Astrocyte of the cerebellum (primary cell): Measurements from ENCODE around the gene NOTUM.

Experiments
- DNase-seq: peaks from one replicate; pipeline ENCODE4 v3.0.0-alpha.2; 2011; ENCODE audit warnings: low read depth
- H3K4me3 ChIP-seq: 2 replicates; pipeline ENCODE4 v1.5.1; 2011; ENCODE audit warnings: mild to moderate bottlenecking, low read depth, low read length, moderate library complexity
- in situ Hi-C: cut with HindIII; loops from 2 replicates; pipeline ENCODE4 v1.10.0; 2017; ENCODE audit warnings: low sequenced_read_pairs
- TF ChIP-seq, protein P1 (sequence below): IDR thresholded peaks from 2 replicates; pipeline ENCODE4 v1.5.1; 2012; ENCODE audit warnings: low read length, low read depth, moderate library complexity, mild to moderate bottlenecking; ENCODE audit errors: missing control alignments

Gene NOTUM

DNA sequence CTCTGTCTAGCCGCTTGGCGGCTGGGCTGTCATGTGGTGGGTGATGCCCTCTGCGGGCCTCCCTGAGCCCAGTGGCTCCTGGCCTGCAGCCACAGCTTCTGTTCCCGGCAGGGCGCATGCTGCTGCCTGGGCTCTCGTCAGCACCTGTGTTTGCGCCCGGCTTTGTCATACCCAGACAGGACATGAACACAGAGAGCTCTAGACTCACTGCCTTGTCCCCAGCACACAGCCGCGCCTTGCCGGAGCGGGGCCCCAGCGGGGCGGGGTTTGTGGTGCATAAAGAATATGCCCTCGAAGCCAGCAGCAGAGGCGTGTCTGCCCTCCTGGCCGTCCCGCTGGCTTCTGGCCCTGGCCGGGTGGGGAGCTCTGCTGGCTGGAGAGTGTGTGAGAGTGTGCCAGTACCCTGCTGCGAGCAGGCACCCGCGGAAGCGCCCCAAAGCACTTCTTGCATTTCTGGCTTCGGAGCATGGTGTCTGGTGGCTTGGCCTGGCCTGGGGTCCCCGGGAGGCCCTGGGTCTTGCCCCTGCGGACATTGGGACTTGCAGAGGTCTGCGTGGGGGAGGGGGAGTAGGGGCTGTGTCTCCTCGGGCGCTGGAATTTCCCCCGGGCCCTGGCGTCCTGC lies 30.8 kb upstream of the NOTUM start:
- no peak for DNase-seq
- no peak overlapping the region for H3K4me3 ChIP-seq
- TF ChIP-seq, protein P1, sequence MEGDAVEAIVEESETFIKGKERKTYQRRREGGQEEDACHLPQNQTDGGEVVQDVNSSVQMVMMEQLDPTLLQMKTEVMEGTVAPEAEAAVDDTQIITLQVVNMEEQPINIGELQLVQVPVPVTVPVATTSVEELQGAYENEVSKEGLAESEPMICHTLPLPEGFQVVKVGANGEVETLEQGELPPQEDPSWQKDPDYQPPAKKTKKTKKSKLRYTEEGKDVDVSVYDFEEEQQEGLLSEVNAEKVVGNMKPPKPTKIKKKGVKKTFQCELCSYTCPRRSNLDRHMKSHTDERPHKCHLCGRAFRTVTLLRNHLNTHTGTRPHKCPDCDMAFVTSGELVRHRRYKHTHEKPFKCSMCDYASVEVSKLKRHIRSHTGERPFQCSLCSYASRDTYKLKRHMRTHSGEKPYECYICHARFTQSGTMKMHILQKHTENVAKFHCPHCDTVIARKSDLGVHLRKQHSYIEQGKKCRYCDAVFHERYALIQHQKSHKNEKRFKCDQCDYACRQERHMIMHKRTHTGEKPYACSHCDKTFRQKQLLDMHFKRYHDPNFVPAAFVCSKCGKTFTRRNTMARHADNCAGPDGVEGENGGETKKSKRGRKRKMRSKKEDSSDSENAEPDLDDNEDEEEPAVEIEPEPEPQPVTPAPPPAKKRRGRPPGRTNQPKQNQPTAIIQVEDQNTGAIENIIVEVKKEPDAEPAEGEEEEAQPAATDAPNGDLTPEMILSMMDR = no peak
- in situ Hi-C loops = no loop called here

DNA sequence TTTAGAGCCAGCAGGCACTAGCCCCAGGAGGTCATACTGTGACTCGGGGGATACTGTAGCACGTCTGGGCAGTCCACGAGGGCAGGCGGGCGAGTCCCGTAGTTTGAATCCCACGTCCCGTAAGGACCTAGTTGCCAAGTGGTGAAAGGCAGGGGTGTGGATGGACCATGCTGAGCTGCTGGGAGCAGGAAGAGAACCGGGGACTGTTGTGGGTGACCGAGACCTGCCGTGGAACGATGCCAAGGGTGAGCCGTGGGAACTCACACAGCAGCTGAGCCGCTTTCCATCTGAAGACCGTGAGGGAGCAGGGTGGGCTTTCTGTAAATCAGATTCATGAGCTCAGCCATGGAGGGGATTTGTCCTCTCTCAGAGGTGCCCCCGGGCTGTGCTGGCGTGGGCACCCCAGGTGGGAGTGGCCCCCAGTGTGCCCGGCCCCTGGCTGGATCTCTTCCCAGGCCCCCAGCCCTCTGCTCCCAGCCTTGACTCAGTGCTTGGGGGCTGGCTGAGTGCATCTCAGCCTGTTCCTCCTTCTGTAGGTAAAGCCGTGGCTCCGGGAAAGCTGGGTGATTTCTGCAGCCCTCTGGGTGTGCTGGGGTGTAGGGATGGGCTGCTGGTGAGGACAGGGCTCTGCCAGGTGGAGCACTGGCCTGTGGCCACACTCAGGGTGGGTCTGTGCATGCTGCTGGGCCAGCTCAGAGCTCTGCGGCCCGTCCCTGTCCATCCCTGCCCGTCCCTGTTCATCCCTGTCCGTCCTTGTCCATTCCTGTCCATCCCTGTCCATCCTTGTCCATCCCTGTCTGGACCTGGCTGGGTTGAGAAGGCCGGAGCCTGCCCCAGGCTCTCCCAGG lies 30.1 kb upstream of the NOTUM start:
- no peak for DNase-seq
- in situ Hi-C loops = no loop called here
- no peak overlapping the region for H3K4me3 ChIP-seq
- TF ChIP-seq, protein P1 = no peak

DNA sequence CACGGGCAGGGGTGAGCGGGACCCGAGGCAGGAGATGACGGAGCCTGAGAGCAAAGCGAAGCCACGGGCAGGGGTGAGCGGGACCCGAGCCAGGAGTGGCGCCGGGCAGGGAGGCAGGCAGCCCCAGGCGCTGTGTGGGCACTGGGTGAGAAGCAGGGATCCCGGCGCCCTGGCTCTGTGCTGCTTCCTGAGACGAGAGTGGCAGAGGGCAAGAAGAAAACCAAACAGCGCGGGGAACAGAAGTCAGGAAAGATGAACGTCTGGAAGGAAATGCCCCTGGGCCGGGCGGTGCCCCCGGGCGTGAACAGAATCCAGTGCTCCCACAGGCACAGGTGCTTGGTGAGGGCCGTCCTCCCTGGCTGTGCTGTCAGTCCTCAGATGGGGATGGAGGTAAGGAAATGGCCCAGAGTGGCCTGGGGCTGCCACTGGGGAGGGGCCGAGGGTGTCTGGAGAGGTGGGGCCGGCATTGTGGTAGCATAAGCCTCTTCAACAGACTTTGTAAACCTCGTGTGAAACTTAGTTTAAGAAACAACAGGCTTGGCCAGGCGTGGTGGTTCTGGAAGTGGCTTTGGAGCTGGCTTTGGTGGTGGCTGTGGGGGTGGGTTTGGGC lies 26.3 kb upstream of the NOTUM start:
- in situ Hi-C loops = no loop called here
- DNase-seq = no peak
- no peak overlapping the region for H3K4me3 ChIP-seq
- TF ChIP-seq, protein P1 = no peak

DNA sequence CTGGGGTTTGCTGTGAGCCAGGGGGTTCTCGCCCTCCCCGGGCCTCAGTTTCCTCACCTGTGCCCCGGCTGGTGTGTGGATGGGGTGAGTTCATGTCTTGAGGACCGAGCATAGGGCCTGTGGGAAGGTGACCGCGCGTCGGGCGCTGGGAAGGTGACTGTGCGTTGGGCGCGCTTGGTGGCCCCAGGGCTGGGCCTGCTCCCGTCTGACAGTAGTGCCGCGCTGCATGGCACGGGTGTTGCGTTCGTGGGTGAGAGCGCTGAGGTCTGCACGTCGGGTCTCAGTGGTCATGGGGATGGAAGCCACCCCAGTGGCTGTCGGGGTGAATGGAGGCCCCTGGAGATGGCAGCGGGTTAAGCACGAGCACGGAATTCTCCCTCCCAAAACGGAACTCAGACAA lies 25.6 kb upstream of the NOTUM start:
- no peak overlapping the region for H3K4me3 ChIP-seq
- no peak for DNase-seq
- TF ChIP-seq, protein P1 = no peak
- in situ Hi-C loops = no loop called here

DNA sequence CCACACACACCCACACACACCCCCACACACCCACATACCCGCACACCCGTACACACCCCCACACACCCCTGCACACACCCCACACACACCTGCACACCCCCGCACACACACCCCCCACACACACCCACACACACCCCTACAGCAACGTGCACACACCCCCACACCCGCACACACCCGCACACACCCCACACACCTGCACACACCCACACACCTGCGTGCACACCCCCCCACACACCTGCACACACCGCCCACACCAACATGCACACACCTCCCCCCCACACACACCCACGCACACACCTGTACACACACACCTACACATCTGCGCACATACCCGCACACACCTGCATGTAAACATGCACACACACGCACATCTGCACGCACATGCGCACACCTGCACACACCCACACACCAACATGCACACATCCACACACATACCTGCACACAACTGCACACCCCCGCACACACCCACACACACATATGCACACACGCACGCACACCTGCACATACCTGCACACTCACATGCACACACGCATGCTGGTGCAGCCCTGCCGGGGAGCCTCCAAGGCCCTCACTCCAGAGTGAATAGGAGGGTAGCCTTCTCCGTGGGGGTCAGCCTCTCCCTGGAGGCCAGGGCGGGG lies 23.9 kb upstream of the NOTUM start:
- in situ Hi-C loops = no loop called here
- TF ChIP-seq, protein P1 = no peak
- no peak for DNase-seq
- H3K4me3 ChIP-seq = no peak overlapping the region

DNA sequence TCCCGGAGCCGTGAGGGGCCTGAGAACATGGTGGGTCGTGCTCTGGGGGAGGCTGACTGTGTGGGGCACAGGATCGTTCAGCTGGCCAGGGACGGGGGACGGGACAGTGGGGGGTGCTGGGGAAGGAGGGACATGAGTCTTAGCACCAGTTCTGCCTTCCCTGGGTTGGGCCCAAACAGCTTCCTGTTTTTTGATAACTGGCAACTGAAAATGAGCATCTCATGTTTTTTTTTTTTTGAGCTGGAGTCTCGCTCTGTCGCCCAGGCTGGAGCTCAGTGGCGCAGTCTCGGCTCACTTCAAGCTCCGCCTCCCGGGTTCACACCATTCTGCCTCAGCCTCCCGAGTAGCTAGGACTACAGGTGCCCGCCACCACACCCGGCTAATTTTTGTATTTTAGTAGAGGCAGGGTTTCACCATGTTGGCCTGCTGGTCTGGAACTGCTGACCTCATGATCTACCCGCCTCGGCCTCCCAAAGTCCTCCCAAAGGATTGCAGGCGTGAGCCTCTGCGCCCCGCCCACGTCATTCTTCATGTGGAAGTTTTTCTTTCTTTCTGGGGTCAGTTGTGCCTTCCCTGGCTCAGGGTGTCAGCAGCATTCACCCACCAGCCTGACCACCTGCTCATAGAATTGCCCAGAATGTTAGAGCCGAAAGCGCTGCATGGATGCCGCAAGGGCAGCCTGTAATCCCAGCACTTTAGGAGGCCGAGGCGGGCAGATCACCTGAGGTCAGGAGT lies 22.8 kb upstream of the NOTUM start:
- in situ Hi-C loops = no loop called here
- TF ChIP-seq, protein P1 = no peak
- no peak for DNase-seq
- H3K4me3 ChIP-seq = no peak overlapping the region
